Measurements from ENCODE around the gene P2RY1.
"Not testable (repeated sequence)": the region's sequence is repeated elsewhere in the genome, so short reads cannot be mapped to it uniquely, and the experiment has no call there.

Gene P2RY1

GRCh38 chr3:152836269-152836668 lies 1.3 kb downstream of the P2RY1 start:
- DNase-seq (ENCODE audit: low read depth), result no peak

GRCh38 chr3:152839511-152839910 lies 4.6 kb downstream of the P2RY1 start:
- DNase-seq (ENCODE audit: low read depth), result no peak

- no peak for DNase-seq (ENCODE audit: low read depth)
These were observed 6.2 kb downstream of the P2RY1 start for GRCh38 chr3:152841131-152841530.

GRCh38 chr3:152842413-152842812 lies 7.5 kb downstream of the P2RY1 start:
- DNase-seq (ENCODE audit: low read depth), result no peak

- DNase-seq (ENCODE audit: low read depth), result no peak
These were observed 9.0 kb downstream of the P2RY1 start for GRCh38 chr3:152843955-152844354.

- DNase-seq (ENCODE audit: low read depth), result not testable (repeated sequence)
These were observed 11.8 kb downstream of the P2RY1 start for GRCh38 chr3:152846572-152847202.

GRCh38 chr3:152847599-152847998 lies 12.7 kb downstream of the P2RY1 start:
- DNase-seq (ENCODE audit: low read depth), result not testable (repeated sequence)

- DNase-seq (ENCODE audit: low read depth), result no peak
These were observed 15.2 kb downstream of the P2RY1 start for GRCh38 chr3:152849996-152850578.

- no peak for DNase-seq (ENCODE audit: low read depth)
These were observed 18.3 kb downstream of the P2RY1 start for GRCh38 chr3:152853196-152853595.

GRCh38 chr3:152857082-152857481 lies 22.2 kb downstream of the P2RY1 start:
- DNase-seq (ENCODE audit: low read depth), result no peak

- no peak for DNase-seq (ENCODE audit: low read depth)
These were observed 23.4 kb downstream of the P2RY1 start for GRCh38 chr3:152858170-152858800.

GRCh38 chr3:152860736-152861135 lies 25.8 kb downstream of the P2RY1 start:
- DNase-seq (ENCODE audit: low read depth), result no peak

GRCh38 chr3:152865668-152866245 lies 30.8 kb downstream of the P2RY1 start:
- no peak for DNase-seq (ENCODE audit: low read depth)

- DNase-seq (ENCODE audit: low read depth), result no peak
These were observed 35.1 kb downstream of the P2RY1 start for GRCh38 chr3:152870027-152870426.

- not testable (repeated sequence) for DNase-seq (ENCODE audit: low read depth)
These were observed 38.4 kb downstream of the P2RY1 start for GRCh38 chr3:152873314-152873713.

- no peak for DNase-seq (ENCODE audit: low read depth)
These were observed 40.2 kb downstream of the P2RY1 start for GRCh38 chr3:152874896-152875749.

- DNase-seq (ENCODE audit: low read depth), result no peak
These were observed 44.3 kb downstream of the P2RY1 start for GRCh38 chr3:152879130-152879789.

GRCh38 chr3:152879790-152880174 lies 44.9 kb downstream of the P2RY1 start:
- no peak for DNase-seq (ENCODE audit: low read depth)

GRCh38 chr3:152885076-152885475 lies 50.1 kb downstream of the P2RY1 start:
- DNase-seq (ENCODE audit: low read depth), result no peak
